ENCODE data around the gene IGF2.

DNA sequence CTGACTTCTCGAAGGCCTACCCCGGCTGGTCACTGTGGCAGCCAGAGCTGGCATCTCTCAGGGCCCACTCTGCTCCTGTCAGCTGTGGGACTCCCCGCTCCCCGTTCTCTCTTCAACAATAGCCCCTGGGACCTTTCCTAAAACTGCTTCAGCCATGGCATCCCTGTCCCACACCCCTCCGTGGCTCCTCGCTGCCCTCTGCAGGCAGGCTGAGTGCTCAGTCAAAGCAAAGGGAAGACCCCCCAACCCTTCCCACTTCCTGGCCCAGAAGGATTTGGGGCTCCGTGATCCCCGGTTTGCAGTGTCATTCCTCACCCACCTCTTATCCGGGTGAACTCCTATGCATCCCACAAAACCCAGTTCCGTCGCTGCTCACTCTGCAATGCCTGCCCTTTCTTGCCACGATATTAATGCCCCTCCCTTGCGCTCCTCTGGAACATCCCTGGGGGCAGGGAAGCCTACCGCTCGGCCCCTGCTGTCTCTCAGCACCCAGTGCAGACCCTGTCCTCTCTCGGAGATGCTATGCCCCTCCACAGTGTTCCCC lies 34.0 kb upstream of the IGF2 start:
- TF ChIP-seq RAD21 (conservative IDR thresholded peaks at IDR 0.05) (no peak), CTCF (IDR thresholded peaks at IDR 0.05; ENCODE audit: poor library complexity, severe bottlenecking) (peak; percentile 19), EZH2 (IDR thresholded peaks at IDR 0.05; ENCODE audit: borderline replicate concordance, insufficient read depth, low read length, poor library complexity, severe bottlenecking) (no peak)
- TF ChIP-seq, protein P1, sequence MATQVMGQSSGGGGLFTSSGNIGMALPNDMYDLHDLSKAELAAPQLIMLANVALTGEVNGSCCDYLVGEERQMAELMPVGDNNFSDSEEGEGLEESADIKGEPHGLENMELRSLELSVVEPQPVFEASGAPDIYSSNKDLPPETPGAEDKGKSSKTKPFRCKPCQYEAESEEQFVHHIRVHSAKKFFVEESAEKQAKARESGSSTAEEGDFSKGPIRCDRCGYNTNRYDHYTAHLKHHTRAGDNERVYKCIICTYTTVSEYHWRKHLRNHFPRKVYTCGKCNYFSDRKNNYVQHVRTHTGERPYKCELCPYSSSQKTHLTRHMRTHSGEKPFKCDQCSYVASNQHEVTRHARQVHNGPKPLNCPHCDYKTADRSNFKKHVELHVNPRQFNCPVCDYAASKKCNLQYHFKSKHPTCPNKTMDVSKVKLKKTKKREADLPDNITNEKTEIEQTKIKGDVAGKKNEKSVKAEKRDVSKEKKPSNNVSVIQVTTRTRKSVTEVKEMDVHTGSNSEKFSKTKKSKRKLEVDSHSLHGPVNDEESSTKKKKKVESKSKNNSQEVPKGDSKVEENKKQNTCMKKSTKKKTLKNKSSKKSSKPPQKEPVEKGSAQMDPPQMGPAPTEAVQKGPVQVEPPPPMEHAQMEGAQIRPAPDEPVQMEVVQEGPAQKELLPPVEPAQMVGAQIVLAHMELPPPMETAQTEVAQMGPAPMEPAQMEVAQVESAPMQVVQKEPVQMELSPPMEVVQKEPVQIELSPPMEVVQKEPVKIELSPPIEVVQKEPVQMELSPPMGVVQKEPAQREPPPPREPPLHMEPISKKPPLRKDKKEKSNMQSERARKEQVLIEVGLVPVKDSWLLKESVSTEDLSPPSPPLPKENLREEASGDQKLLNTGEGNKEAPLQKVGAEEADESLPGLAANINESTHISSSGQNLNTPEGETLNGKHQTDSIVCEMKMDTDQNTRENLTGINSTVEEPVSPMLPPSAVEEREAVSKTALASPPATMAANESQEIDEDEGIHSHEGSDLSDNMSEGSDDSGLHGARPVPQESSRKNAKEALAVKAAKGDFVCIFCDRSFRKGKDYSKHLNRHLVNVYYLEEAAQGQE (IDR thresholded peaks at IDR 0.05; ENCODE audit: borderline replicate concordance) = no peak
